NCI-H1417 (cell line): ENCODE measurements around the gene BORA.
A peak's percentile ranks its signal among the peaks of the same experiment; 100 is the strongest.
"Not testable (repeated sequence)": the region's sequence is repeated elsewhere in the genome, so short reads cannot be mapped to it uniquely, and the experiment has no call there.

Experiments used
- DNase-seq, 3 experiments: peaks; one replicate each; lab custom pipeline; 2025; lab: John Stamatoyannopoulos, UW

Gene BORA

DNA sequence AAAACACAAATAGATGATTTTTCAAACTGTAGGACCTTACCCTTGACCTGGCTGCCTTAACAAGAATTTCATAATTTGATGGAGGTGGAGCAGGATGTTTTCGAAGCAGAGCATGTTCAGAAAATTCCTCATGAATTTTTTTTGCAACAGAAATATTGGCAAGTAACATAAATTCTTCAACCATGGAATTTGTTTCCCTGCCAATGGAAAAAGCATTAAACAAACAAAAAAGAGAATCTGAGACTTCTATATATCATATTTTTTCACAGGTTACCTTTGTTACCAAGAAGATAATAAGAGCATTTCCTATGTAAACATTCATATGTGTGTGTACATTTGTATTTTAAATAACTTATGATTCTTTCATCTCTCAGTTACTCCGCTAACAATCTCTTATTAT lies 35.7 kb downstream of the BORA start:
- no peak for DNase-seq

DNA sequence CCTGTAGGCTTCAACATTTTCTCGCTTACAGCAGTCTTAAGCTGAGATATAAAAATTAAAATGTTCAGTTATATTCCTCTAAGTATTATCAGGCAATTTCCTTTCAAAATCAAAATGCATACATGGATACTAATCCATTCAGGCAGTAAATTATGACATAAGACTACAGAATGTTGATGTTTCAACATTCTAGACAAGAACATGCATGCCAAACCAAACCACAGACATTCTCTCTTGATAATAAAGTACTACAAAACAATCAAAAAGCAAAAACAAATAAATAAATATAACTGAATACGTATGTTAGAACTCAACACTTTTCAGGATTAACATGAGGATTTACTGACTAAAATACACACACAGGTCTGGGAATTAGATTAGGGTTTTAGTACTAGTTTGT lies 46.3 kb downstream of the BORA start:
- DNase-seq: no peak

GRCh38 chr13:72781451-72782439 lies 54.0 kb downstream of the BORA start, which contains the start of the genes DIS3 and PIBF1:
TSS of gene DIS3 (minus strand) at chr13:72781900. CDS start at chr13:72781832, 68 bp downstream.
TSS of gene PIBF1 (plus strand) at chr13:72782133. CDS start at chr13:72783470, 1,337 bp downstream.
- DNase-seq: peak; percentile 99 to 100 (median 100)

DNA sequence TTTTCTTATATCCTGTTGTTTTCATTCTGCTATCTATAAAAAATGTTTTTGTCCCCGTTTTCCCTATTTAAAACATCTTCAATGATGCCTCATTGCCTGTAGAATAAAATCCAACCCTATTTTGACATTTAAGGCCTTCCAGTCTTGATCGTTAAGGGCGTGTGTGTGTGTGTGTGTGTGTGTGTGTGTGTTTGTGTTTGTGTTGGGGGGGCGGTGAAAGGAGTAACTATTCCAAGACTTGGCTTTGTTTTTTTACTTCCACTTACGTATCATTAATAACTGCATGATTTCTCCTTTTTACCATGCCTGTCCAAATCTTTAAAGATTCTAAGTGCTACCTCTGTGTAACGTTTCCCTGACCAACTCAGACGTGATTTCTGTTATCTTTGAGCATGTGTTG lies 55.0 kb downstream of the BORA start:
- peak in 2 of 3 experiments; percentile 27 to 67 for DNase-seq

DNA sequence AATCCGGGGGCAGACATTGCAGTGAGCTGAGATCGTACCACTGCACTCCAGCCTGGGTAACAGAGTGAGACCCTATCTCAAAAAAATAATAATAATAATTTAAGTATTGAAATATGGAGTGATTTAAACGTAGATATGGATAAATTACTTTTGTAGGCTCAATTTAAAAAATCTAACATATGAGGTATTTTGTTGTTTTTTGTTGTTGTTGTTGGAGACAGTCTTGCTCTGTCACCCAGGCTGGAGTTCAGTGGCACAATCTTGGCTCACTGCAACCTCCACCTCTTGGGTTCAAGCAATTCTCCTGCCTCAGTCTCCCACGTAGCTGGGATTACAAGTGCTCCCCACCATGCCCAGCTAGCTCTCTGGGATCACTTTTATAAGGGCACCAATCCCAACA lies 57.0 kb downstream of the BORA start:
- DNase-seq: not testable (repeated sequence)

DNA sequence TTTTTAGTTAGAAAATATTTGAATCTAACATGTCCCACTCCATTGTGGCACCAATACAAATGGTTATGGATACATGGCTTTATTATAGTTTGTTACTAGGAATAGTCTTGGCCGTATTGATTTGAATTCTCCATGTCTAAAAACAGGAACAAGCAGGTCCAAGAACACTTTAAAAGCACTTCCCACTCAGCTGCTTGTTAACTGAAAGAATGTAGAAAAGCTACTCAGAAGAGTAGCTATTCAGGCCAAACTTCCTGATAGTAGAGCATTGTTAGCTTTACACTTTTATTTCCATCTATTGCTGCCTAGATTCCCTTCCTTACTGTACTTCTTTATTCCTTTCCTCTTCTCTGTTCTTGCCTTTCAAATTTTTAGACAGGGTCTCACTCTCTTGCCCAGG lies 61.1 kb downstream of the BORA start:
- DNase-seq: no peak

DNA sequence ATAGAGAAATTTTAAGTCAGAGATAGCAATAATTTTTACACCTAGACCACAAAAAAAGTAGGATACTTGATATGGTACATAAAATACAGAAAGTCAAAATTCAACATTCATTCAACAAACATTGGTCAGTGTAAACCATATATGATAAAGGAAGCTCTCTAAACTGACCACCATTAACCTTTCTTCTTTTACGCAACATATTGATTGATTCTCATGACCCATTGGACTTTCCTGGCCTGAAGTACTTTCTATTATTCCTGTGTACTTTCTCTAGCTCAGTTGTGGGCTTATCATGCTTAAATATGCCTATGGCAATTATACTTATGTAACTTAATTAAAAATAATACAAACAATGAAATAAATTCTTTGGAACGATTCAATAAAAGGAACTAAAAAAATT lies 64.9 kb downstream of the BORA start:
- DNase-seq: no peak

- no peak for DNase-seq
These were observed 71.1 kb downstream of the BORA start for GRCh38 chr13:72798817-72799216.

DNA sequence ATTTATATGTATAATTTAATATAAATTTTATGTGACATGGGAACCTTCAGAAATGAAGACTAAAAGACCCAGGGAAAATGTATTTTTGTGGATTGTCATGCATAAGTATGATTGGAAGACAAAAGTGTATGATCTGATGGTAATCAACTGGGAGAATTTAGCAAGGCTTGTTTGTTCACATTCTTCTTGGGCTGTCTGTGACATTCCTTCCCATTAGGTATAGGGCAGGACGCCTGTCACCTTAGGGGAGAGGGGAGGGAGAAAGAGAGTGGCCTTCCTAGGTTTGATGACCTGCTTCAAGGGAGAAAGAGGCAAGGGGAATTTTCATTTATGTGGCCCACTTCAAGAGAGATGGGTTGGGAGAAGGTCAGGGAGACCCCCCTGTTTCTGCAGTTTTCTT lies 76.6 kb downstream of the BORA start:
- DNase-seq: no peak
